HG02588 (cell line): ENCODE results near the gene CELSR2.
A peak's percentile ranks its signal among the peaks of the same experiment; 100 is the strongest.

Experiments used
- ATAC-seq: cut with Tn5 transposase; IDR thresholded peaks from one replicate; pipeline ENCODE4 v1.9.1; 2021; ENCODE audit warnings: mild to moderate bottlenecking, moderate library complexity; ENCODE audit not compliant: unreplicated experiment

CELSR2 gene

DNA sequence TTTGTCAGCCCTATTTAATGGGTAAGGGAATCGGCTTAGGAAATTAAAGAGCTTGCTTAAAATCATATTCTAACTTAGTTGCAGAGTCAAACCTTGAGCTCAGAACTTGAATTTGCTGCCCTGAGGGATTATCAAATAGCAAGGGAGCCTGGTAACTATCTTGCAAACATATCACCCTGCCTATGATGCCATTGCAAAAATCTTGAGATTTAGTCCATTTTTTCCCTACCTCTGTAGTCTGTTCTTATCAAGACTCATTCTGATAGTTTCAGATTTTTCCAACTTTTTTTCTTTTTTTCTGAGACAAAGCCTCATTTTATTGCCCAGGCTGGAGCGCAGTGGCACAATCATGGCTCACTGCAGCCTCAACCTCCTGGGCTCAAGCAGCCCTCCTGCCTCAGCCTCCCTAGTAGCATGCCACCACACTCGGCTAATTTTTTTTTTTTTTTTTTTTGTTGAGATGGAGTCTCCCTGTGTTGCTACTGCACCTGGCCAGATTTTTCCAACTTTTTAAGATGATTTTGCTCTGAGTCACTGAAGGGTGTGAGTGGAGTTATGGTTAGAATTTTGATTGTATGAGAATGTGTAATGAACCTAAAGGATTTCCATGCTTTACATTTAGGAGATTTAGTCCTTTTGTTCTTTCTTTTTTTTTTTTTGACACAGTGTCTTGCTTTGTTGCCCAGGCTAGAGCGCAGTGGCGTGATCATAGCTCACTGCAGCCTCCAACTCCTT is 23.5 kb upstream of the CELSR2 start:
- no peak for ATAC-seq

DNA sequence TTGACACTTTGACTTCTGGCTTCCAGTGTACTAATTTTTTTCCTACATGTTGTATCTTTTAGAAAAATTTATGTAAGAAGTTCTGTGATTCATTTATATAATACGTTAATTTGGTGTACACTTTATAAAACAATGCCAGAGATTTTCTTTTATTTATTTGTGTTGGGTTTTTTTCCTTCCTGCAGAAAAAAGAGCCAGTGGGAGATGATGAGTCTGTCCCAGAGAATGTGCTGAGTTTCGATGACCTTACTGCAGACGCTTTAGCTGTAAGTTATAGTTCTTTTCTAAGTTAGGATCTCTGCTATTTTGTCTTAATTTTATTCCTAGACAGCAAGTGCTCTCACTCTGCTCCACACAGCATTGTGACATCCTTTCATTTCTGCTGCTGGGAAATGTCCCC is 21.2 kb upstream of the CELSR2 start:
- no peak for ATAC-seq

DNA sequence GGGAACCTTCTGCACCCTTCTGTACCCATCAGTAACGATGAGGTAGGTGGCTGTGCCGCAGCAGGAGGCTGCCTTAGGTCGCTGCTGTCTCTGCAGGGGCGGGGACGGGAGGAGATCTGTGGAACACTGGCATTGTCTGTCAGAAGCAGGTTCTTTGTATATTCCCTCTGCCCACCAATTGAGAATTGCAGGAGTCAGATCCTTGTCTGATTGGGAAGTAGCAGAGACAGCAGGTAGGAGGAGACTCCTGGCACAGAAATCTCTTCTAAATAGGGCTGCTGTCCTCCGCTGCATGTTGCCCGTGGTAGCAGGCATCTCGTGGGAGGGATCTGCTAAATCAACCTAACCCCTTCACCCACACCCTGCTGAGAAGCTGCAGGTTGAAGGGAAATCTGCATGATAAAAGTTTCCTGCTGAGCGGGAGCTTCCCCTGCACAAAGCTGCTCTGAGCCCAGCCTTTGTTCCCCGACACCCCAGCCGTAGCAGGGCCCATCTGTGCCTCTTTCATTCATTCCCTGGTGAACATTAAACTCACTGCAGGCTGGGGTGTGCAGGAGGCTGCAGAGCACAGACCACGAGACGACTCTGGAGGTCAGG is 19.7 kb upstream of the CELSR2 start:
- ATAC-seq: no peak

DNA sequence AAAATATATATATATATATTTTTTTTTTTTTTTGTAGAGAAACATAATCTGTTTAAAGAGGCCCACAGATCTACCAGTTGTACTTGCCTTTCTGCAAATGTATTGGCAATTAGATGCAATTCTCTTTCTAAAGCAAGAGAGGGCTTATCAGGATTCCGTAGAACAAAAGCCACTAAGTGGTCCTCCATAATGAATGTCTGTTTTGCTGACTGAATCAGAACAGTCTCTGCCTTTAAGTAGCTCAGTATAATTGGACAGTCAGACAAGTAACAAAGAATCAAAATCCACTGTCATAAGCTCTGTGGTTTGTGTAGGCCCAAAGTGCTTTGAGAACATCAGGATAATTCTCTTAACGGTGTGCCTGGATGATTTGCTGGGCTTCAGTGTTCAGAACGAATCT is 18.3 kb upstream of the CELSR2 start:
- ATAC-seq: no peak

DNA sequence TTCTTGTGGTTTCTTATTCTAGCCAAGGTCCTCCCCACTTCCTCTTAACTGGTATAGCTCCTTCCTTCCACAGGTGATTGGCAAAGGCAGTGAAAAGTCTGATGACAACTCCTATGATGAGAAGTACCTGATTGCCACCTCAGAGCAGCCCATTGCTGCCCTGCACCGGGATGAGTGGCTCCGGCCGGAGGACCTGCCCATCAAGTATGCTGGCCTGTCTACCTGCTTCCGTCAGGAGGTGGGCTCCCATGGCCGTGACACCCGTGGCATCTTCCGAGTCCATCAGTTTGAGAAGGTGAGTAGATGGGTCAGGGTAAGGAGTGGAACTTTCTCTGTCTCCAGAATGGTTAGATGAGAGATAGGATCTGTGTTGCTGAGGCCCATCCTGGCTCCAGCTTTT is 14.2 kb upstream of the CELSR2 start:
- ATAC-seq: no peak

DNA sequence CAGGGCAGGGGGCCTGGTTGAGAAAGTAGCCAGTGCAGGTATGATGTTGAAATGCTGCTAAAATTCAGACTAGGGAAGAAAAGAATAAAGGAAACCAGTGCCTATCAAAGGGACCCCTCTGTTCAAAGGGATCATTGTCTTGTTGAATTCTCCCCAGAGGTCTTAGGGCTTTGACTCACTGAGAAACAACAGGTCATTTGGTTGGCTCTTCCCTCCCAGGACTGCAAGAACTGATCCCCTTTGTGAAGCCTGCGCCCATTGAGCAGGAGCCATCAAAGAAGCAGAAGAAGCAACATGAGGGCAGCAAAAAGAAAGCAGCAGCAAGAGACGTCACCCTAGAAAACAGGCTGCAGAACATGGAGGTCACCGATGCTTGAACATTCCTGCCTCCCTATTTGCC is 11.8 kb upstream of the CELSR2 start:
- no peak for ATAC-seq

DNA sequence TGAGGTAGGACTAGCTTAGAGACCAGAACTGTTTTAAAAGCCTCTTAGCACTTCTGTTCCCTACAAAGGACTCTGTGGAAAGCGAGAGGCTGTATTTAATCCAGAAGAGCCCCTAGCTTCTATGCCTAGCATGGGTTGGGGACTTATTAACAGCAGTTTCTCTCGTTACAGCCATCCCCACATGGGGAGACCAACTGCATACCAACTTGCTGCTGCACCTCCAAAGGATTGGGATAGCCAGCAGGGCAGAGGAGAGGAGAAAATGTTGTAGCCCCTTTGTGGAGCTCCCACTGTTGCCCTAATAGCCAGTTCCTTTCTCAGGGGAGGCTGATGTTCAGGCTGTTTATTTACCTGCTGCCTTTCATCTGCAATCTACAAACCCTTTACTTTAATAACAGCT is 11.0 kb upstream of the CELSR2 start:
- no peak for ATAC-seq

DNA sequence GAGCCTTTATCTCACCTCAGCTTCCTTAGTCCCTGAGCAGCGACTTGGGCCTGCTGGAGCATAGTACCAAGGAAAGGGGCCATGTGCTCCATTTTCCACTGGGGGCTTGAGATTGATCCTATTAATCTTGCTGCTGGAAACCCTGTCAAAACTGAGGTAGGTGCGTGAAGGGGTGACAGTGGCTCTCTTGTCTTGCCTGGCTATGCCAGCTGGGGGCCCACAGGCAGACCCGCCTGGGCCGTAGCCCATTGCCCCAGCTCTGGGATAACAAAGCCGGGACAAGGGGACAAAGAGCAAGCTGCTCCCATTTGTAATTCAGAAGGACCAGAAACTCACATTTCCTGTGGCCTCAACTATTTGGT is 10.3 kb upstream of the CELSR2 start:
- no peak for ATAC-seq

DNA sequence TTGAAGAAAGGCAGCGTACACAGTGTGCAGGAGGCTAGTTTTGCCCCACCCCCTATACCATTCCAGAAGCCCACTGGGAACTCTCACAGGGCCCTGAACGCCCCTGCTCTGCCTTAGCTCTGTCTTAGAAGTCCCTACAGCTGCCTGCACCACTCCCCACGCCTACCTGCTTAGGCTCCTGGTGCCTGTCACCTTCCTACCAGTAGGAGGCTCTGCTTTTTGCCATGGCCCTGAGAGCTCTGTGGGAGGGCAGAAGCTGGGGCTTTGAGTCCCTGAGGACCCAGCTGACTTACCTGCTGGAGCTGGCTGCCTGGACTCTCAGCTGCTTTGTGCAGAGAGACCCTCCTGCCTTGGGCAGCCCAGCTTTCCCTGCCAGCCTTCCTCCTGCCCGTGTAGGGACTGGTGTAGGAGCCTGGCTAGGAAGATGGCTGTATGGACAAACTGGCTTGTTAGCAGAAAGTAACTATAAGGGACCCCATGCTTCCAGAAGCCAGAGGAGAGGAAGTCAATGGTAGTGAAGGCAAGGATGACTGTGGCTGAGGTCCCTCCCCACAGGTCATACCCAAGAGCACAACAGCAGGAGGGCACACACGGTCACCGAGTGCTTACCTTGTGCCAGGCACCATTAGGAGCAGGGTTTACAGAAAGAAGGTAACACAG is 9.8 kb upstream of the CELSR2 start:
- no peak for ATAC-seq

DNA sequence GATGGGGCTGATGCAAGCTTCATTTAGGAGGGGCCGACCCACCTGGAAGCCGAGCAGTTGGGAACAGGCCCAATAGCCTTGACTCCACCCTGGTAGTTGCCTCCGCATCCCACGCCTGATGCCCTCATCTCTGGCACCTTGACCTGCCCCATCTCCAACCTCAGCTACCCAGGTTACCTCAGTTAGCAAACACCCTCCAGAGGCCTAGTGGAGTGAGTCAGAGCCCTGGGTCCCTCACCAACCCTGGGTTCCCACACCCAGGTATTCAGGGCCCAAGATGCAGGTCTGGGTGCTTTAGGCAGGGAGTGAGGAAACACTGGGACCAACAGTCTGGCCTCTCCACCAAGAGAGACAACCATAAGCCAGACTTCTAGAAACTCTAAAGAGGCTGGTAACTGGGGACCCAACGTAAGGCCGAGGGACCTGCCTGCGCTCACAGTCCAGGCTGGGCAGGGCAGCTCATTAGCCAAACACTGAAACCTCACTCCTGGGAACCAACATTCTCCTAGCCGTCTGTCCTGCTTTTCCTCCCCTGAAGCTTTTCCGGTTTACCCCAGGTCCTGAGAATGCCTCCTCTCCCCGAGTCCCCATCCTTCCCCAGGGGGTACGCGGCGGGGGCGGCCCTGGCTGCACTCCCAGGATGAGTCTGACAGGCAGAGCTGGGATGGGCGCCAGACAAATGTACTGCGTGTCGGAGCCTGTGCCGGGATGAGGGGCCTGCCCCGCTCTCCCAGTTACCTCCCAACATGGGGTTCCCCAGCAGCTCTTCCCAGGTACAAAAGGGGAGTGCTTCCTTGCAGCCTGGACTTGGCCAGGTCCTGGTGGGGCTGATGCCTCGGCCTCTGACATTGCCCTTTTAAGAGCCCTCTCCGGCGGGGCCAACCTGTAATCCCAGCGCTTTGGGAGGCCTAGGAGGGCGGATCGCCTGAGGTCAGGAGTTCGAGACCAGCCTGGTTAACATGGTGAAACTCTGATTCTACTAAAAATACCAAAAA is 8.9 kb upstream of the CELSR2 start:
- ATAC-seq: no peak

DNA sequence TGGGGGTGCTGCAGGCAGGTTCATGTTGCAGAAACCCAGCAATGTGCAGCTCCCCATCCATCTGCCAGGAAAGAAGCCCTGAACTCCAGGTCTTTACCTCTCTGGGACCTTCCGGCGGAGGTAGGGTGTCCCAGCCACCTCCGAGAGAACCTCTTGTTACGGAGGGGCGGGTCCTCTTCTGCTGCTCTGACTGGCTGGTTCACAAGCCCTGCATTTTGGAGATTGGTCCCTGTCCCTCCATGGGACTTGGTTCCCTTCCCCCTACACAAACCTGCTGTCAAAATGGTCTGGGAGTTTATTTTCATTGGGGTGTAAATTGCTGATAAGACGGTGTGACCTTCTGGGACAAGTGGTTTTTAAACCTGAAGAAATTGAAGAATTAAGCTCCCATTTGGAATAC is 8.0 kb upstream of the CELSR2 start:
- ATAC-seq: no peak

DNA sequence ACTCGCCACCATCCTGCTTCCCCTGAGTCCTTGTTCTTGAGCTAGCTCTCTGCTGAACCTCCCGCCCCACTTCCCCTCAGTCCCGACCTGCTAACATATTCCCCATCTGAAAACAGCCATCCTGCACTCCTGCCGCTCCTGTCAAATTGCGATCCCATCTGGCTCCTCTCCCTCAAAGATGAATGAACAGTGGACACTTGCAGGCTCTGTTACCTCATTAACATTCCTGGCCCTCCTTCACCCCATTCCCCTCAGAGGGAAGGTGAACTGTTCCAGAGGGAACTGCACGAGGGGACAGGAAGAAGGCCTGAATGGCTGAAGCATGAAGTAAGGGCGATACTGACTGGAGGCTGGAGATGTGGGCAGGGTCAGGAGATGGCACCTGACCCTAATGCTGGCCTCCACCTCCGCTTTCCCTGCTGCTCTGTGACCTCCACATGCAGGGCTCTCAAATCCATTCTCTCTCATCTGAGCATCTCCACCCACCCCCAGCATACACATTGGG is 7.4 kb upstream of the CELSR2 start:
- ATAC-seq: no peak

DNA sequence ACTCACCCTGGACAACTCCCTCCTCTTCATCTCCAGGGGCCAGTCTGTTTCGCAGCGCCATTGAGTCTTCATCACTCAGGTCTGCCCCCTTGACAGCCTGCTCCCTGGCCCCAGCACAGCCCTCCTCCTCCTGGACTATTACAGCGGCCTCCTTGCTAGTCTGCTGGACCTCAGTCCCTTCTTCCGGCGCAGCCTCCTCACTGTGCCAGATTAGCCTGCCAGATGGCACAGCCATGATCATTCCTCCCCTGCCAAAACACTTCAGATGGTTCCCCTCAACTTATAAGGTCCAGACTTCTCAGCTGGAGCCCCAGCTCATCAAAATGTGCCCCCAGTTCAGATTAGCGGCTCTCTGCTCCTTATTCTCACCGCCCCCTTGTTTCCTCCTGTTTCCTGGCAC is 7.0 kb upstream of the CELSR2 start:
- no peak for ATAC-seq

DNA sequence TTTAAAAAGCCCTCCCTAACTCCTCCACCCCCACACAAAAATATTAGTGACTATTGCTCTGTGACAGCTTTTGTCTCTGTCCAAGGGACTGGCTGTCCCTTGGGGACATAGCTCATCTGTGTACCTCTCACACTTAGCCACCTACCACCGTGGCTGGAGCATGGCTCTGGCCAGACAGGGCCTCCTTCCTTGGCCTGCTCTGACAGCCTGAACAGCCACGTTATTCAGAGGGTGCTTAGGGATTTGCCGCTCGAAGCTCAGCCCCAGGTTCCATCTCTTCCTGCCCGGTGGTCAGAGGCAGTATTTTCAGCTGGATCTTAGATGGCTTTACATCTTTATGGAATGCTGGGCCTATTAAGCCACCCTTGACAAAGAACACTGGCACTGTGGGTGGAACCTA is 6.1 kb upstream of the CELSR2 start:
- ATAC-seq: no peak

DNA sequence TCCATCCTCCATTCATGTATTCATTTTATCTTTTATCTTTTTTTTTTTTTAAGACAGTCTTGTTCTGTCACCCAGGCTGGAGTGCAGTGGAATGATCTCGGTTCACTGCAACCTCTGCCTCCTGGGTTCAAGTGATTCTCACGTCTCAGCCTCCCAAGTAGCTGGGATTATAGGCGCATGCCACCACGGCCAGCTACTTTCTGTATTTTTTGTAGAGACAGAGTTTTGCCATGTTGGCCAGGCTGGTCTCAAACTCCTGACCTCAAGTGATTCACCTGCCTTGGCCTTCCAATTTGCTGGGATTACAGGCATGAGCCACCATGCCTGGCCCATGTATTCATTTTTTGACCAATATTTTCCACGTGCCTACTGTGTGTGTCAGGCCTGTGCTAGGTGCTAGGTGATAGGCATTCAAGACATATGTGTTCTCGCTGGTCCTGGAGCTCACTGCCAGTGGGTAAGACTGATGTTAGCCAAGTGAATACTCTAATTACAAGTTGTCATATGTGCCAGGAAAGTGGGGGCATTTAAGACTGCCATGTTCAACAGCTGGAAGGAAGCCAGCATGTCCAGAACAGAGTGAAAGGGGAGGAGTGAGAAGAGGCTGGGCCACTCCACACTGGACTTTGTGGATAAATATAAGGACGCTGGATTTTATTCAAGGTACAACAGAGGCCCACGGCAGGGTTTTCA is 5.3 kb upstream of the CELSR2 start:
- no peak for ATAC-seq

DNA sequence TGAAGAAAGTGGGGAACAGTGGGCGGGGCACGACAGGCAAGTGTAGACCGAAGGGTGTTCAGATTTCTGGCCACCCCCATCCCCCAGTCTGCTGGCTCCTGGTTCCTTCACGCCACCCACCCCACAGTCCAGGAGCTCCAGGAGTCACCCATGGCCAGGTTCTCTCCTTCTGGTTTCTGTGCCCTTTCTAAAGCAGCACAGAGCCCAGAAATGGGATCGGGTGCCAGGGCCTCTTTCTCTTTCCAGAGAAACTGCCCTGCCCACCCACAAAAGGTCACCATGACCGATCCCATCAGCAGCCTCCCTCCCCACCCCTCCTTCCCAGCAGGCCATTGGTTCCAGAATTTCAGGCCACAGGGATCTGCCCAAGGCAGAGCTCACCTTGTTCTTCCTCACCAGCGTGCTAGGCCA is 3.2 kb upstream of the CELSR2 start:
- no peak for ATAC-seq

DNA sequence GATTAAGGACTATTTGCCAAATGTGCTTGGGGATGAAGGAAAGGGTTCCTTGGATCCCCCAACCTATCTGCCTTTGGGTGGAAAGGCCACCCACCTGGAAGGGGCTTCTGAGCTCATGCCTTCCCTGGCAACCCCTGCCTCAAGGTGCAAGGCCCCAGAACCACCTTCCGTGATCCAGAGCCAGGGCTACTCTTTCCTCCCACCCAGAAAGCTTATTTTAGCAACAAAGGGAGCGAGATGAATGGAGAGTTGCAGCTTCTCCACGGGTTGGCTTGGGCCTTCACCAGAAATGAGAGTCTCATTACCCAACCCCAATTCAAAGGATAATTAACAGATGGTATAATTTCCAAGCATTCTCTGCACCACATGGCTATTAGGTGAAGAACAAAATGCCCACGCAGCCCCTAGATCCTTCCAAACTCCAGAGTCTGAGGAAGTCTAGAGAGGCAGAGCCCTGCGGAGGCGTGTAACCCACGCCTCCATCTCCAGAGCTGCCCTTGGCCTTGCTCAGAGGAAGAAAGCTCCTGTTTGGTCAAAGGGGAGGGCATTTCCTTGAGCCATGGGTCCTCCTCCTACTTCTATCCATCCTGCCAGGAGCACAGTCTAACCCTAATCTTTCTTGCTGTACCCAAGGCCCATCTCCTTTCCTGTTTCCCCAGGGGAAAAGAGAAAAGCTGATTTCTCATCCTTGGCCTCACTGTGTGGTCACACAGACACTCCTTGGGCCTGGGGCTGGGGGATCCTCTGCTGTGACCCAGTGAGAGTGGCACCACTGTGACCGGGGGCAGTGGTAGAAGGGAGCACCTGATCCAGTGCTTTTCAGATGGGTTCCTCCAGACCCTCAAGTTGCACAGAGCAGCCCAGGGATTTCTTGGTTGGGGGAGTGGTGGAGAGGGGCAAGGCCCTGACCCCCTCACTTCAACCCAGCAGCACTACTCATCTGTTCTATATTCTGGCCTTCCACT is 1.7 kb upstream of the CELSR2 start:
- no peak for ATAC-seq

DNA sequence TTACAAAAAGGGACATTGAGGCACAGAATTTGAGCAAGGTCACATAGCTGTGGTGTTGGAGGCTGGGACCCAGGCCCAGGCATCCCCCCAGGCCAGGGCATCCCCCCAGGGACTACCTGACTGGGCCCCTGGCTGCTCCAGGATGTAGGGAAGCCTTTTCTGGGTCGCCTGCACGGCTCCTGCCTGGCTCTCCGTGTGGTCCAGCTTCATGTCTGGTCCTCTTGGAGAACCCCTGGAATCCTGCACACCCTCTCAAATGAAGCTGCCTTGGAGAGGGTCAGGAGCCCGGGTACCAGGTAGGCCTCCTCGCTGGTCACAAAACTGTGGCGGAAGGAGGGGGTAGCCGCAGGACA is 919 bp upstream of the CELSR2 start:
- ATAC-seq: no peak

DNA sequence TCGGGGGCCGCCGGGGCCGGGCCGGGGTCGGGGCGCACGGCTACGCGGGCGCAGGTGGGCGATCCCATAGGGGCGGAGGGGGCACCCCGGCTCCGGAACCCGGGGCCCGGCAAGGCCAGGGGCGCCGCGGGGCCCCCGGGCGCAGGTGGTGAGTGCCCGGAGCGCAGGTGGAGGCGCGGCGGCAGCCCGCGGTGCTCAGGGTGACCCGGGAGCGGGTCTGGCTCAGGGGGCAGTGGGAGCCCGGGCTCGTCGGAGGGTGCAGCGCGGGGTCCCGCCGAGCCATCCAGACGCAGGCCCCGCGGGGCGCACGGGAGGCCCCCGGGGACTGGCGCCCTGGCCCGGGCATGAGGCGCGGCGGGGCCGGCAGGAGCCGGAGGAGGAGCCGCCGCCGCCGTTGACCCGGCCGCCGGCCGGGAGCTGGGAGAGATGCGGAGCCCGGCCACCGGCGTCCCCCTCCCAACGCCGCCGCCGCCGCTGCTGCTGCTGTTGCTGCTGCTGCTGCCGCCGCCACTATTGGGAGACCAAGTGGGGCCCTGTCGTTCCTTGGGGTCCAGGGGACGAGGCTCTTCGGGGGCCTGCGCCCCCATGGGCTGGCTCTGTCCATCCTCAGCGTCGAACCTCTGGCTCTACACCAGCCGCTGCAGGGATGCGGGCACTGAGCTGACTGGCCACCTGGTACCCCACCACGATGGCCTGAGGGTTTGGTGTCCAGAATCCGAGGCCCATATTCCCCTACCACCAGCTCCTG is 489 bp downstream of the CELSR2 start:
- peak; percentile 35 for ATAC-seq
